ENCODE data around the gene ARHGEF28. TPM values are rescaled to one million over a fixed set of nuclear protein-coding genes. Genes with fewer than 3 reads are reported as not detected.

The ARHGEF28 gene
- total RNA-seq, 1 experiment from 2014 or later = 6.1 TPM

- no peak overlapping the region for H3K4me3 ChIP-seq (replicated peaks in 1 of 2; ENCODE audit: low read depth in 1 of 2, low read length in 2 of 2)
- no peaks in the 10 kb centered on the region for H3K36me3 ChIP-seq (ENCODE audit: control insufficient read depth in 1 of 2, insufficient read depth in 2 of 2, low read length in 2 of 2)
- ChIA-PET POLR2A (no interaction called here), CTCF (no interaction called here), RAD21 (ENCODE audit: low non-redundant PET in 1 of 2, low total read pairs in 2 of 2, uncharacterized antibody in 2 of 2, unreplicated experiment in 2 of 2) (no interaction called here)
- no peaks in the 10 kb centered on the region for H3K27me3 ChIP-seq (ENCODE audit: insufficient read depth, low read length)
- BruUV-seq (replicated peaks) = no TSS peak
- intact Hi-C loops (cut with micrococcal nuclease) = no loop called here
- ATAC-seq (no peak), DNase-seq (ENCODE audit: low read depth, low spot score) (no peak)
- no peaks in the 10 kb centered on the region for H3K79me2 ChIP-seq (ENCODE audit: insufficient read depth, low read length)
- no peaks in the 10 kb centered on the region for H3K9me3 ChIP-seq (ENCODE audit: control insufficient read depth in 1 of 2, insufficient read depth in 1 of 2, low read depth in 1 of 2, low read length in 2 of 2)
- peaks cover under 1% of the 10 kb centered on the region in 2 experiments; a peak in 2 of 4 replicates for H3K4me1 ChIP-seq (ENCODE audit: control insufficient read depth in 1 of 2, insufficient read depth in 2 of 2, low read length in 2 of 2)
- H3K9ac ChIP-seq (ENCODE audit: low read length) = no peak overlapping the region
- H4K20me1 ChIP-seq (ENCODE audit: insufficient read depth) = no peaks in the 10 kb centered on the region
- H2AFZ ChIP-seq (ENCODE audit: low read depth, low read length, poor library complexity, severe bottlenecking) = no peak overlapping the region
- H3K4me2 ChIP-seq (ENCODE audit: low read length) = no peak overlapping the region
- no peaks in the 10 kb centered on the region for H3K9me2 ChIP-seq (ENCODE audit: insufficient read depth)
- no peak overlapping the region for H3K27ac ChIP-seq (ENCODE audit: low read depth, low read length)
- TF ChIP-seq ZNF274 (IDR thresholded peaks at IDR 0.05; ENCODE audit: low read depth, low read length) (no peak), REST (IDR thresholded peaks at IDR 0.05; ENCODE audit: low read depth) (no peak), ZFX (IDR thresholded peaks at IDR 0.05) (no peak), EZH2 (IDR thresholded peaks at IDR 0.05) (no peak), EGR1 (IDR thresholded peaks at IDR 0.05; ENCODE audit: low read depth) (no peak), SIN3A (IDR thresholded peaks at IDR 0.05; ENCODE audit: low read depth) (no peak), MAX (IDR thresholded peaks at IDR 0.05) (no peak)
These were observed 269.5 kb downstream of the ARHGEF28 start for GRCh38 chr5:73895471-73895870.

- Histone ChIP-seq H3K9ac (ENCODE audit: low read length) (no peak overlapping the region), H3K4me3 (replicated peaks in 1 of 2; ENCODE audit: low read depth in 1 of 2, low read length in 2 of 2) (no peak overlapping the region), H3K9me3 (ENCODE audit: control insufficient read depth in 1 of 2, insufficient read depth in 1 of 2, low read depth in 1 of 2, low read length in 2 of 2) (no peaks in the 10 kb centered on the region), H4K20me1 (ENCODE audit: insufficient read depth) (no peaks in the 10 kb centered on the region), H3K27ac (ENCODE audit: low read depth, low read length) (no peak overlapping the region), H3K36me3 (ENCODE audit: control insufficient read depth in 1 of 2, insufficient read depth in 2 of 2, low read length in 2 of 2) (no peaks in the 10 kb centered on the region), H3K4me1 (ENCODE audit: control insufficient read depth in 1 of 2, insufficient read depth in 2 of 2, low read length in 2 of 2) (peaks cover 5 to 6% of the 10 kb centered on the region in 2 experiments; a peak in 3 of 4 replicates), H3K9me2 (ENCODE audit: insufficient read depth) (no peaks in the 10 kb centered on the region), H3K27me3 (ENCODE audit: insufficient read depth, low read length) (no peaks in the 10 kb centered on the region), H2AFZ (ENCODE audit: low read depth, low read length, poor library complexity, severe bottlenecking) (no peak overlapping the region), H3K79me2 (ENCODE audit: insufficient read depth, low read length) (no peaks in the 10 kb centered on the region), H3K4me2 (ENCODE audit: low read length) (no peak overlapping the region)
- DNase-seq (ENCODE audit: low read depth, low spot score) (no peak), ATAC-seq (no peak)
- RAD21 ChIA-PET (ENCODE audit: low non-redundant PET in 1 of 2, low total read pairs in 2 of 2, uncharacterized antibody in 2 of 2, unreplicated experiment in 2 of 2) = no interaction called here
- CTCF ChIA-PET = no interaction called here
- no TSS peak for BruUV-seq (replicated peaks)
- TF ChIP-seq SP1 (IDR thresholded peaks at IDR 0.05; ENCODE audit: low read depth) (no peak), POLR2A (IDR thresholded peaks at IDR 0.05; ENCODE audit: borderline replicate concordance, extremely low read depth, insufficient read depth, insufficient read length) (no peak)
- POLR2A ChIA-PET = no interaction called here
- intact Hi-C loops (cut with micrococcal nuclease) = no loop called here
These were observed 270.1 kb downstream of the ARHGEF28 start for GRCh38 chr5:73896097-73896496.
